Inflammatory macrophage treated with lipopolysaccharide for 4 hours (primary cell): Measurements from ENCODE around the gene PHOX2A.

Source experiments
- DNase-seq: peaks from one replicate; pipeline ENCODE4 v3.0.0-alpha.2; 2020

The PHOX2A gene

DNA sequence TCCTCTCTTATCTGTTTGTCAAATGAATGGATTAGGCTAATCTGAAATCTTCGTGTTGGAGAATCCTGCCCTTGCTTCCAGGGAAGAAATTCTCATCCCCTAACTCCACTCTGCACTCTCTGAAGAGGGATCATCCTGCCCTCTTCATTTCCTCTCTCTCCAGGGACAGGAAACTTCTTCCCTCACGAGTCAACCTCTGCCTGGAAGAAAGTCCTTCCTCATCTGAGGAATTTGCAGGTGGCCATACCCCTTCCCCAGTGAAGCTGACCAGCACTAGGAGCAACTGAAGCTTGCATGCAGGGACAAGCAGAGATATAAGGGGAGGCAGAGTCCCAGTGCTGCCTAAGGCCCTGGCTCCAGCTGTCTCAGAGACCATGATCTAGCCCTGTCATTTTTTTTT, 3.6 kb upstream of the PHOX2A start:
- no peak for DNase-seq

DNA sequence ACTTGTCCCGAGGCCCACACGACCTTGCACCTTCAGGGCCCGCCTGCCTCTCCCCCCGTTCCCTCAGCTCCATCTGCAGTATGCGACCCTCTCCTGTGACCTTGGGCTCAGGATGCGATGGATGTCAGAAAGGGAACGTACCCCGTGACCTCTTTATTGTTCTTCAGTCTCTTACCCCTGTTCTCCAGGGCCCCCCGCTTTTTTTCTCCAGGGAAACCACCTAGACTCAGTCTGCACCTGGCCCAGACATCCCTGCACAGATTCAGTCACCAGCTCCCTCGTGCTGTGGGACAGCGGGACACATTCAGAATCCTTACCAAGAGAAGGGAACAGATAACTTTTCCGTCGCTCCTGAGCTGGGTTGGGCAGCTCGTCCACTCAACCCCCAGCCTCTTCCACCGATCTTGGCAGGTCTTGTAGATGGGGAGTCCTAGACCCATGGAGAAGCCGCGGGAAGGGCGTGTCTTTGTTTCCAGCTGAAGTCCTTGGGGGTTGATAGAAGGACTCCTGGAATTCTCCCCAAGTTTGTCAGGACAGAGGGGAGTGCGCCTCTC, 1.4 kb upstream of the PHOX2A start:
- DNase-seq: no peak

DNA sequence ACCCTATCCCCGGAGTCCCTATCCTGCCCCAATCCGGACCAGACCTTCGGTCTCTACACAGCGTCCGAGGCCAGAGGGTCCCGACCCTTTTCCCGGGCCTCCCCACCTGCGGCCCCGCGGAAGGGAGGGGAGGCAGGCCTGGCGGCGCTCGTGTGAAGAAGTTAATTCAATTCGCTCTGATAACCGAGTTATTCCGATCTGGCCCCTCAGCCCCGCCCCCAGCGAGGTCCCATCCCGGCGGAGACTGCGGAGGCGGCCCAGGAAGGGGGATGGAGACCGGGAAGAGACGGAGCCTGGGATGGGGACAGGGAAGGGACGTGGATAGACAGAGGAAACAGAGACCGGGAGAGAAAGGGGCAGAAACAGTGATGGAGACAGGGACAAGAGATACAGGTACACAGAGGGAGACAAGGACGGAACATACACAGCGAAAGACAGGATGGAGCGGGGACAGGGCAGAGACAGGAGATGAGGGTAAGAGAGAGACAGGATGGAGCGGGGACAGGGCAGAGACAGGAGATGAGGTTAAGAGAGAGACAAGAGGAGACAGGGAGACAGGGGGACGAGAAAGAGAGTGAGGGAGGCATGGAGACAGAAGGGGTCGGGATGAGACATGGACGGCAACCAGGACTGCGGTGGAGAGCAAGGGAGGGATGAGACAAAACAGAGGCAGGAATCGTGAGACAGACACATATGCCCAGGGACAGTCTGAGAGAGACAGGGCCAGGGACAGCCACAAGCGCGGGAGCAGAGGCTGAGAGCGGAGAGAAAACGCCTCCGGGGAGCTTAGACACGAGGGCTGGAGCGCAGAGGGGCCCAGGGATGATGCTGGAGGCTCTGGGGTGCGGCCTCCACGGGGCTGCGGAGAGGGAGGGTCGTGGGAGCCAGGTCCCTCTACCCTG, 636 bp upstream of the PHOX2A start:
- DNase-seq: no peak

DNA sequence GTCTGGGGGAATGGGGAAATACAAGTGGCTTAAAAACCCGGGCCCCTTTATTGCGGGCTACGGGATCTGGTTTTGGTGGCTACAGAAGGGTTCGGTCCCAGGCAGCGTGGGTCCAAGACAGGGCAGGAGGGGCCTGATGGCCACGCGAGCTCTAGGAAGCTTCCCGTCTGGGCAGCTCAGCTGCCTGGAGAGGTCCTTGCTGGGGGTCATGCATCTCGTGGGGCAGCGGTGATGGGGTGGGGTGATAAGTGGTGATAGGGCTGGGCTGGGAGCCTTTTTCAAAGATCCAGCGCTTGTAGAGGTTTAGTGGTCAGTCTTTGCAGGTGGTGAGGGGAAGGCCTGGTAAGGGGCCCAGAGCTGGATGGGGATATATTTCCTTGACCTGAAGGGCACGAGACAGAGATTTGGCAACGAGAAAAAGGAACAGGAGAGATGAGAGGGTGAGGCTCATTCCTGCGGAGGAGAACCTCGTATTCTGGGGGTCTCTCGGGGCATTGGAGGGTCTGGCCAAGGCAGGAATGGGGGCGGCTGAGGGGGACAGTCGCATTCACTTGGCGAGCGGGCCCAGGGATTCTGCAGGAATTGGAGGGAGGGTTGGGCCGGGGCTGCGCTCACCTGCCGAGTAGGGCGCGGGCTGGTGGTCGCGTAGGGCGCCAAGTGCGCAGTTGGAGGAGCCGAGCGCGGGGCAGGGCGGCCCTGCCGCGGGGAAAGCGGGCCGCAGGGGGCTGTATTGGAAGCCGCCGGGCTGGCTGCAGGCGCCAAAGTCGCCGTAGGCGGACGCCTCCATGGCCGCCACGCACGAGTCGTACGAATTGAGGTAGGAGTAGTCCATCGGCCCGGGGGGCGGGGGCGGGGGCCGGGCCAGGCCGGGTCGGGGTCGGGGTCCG, 560 bp downstream of the PHOX2A start:
- DNase-seq: no peak

DNA sequence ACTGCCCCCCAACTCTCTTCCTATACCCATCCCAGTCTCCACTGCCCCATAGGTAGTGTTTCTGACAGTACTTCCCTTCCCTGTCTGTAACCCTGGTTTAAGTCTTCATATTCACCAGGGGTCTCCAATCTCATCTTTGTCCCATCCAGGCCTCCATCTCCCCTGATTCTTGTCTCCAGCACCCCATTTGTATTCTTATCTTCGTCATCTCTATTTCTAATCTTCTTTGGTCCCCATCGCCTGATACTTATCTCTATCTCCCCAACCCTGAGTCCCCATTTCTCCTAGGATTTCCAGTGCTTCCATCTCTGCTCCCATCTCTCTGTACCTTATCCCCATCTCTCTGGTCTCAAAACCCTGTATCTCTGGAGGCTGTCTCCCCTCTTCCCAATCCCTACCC, 1.8 kb downstream of the PHOX2A start:
- DNase-seq: no peak

DNA sequence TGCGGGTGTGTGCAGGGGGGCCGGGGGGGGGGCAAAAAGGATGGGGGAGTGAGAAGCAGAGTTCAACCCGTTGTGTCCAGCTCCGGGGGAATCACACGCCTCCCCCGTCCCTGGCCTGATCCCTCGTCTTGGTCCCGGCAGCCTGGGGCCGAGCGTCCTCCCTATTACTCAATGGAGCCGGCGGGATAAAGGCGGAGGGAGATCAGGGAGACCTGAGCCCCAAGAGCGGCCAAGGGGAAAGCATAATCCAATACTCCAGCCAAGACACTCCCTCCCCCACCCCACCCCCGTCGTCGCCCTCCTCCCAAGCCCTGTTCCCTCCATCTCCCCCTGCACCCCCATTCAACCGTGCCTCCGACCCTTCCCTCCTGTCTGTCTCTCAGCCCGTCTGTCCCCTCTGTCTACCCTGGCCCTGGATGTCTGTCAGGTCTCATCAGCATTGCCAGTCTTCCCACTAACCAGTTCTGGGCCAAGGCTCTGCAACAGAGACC, 2.6 kb downstream of the PHOX2A start:
- DNase-seq: no peak

DNA sequence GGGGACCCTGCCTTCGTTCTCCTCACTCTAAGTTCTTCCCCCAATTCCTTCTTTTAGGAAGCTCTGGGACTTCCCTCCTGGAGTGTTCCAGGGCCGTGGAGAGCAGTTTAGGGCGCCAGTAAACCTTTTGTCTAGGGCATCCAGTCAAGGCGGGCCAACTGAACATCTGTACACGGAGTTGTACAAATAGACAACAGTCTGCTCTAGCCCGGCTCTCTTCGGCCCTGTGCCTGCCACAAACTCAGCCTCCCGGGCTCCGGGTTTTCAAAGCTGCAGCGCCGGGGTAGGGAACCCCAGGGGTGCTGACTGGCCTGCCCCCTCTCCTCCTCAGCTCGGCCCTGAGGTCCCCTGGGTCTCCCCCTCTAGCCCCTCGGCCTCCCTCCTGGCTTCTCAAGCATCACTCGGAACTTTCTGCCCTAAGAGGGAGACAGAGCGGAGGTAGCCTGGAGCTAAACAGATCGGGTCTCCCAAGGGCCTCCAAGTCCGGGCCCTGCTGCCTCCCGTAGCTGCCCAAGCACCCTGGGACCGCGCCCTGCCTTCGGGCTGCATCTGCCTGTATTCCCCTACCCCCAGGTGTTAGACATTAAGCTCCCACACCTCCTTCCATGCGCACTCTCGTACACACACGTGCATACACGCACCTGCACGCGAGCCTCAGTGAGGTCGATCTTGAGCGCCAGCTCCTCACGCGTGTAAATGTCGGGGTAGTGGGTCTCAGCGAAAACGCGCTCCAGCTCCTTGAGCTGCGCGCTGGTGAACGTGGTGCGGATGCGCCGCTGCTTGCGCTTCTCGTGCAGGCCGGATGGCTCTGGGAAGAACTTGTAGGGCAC, 3.3 kb downstream of the PHOX2A start:
- DNase-seq: no peak

DNA sequence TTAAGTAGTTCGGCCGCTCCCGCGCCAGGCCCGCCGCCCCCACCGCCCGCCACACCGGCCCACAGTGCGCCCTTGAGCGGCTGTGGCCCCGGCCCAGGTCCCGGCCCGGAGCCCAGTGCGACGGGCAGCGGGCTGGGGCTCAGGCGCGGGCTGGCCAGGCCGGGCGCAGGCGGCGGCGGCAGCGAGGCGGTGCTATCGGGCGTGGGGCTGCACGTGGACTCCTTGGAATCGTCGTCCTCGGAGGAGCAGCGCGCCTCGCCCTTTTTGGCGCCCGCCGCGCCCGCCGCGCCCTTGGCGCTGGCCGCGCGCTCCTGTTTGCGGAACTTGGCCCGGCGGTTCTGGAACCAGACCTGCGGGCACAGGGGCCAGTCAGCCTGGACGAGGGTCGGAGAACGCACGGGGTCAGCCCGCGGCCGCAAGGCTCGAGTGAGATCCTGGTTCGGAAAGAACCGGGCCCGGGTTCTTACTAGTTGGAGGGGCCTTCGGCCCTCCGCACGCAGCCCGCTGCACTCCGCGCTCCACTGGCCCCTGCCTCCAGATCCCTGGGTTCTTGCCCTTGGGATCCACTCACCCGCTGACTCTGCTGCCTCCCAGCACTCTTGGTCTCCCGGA, 4.0 kb downstream of the PHOX2A start:
- peak; percentile 42 for DNase-seq

DNA sequence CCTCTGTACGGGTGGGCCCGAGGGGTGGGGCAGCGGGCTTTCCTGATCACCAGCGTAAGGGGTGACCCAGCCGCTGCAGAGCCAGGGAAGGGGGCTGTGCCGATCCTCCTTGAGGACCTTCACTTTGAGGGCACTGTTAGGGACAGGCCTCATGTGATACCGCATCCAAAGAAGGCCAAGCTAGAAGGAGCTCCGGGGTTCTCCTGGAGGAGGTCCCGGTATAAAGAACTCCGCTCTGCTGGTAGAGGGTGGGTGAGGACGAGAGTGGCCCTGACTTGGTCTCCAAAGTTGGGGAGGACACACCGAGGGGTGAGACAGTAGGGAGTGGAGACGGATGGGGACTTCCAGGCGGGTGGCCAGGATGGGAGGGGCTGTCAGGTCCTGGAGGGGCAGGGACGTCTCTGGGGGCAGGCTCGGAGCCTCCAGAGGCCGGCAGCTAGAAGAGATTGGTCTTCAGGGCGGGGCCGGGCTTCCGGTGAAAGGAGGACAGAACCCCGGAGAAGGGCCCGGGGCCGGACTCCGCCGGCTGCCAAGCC, 4.6 kb downstream of the PHOX2A start:
- DNase-seq: peak; percentile 26

DNA sequence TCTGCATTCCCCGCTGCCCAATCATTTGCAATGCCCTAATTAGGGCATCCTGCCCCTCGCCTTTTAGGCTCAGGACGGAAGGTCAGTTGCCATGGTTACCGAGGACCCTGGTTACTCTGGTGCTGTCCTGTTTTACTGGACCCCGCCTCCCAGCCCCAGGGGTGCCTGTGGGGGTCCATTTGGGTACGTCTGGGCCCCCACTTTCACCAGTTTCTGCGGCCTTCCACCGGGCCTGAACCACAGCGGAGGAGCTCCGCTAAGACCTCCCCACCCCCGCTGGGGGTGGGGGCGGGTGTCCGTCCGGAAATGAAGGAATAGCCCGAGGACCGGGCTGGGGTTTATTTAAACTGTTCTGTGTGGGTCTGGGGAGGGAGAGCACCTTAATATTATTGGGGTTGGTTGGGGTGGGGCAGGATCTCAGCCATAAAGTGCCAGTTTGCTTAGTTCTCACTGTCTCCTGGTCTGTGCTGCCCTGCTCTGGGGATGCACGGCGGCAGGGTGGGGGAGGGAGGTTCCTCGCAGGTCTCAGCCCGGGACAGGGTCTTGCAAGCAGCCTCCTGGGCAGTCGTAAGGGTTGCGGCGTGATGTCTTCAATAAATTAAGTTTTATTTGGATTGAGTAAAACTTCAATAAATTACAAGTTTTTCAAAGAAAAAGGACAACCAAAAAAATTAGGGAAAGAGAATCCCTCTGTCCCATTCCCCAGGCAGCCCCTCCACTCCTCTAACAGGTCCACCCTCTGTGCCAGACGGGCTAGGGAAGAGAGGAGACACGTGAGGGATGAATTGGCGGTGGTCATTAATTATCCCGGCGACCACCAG, 5.3 kb downstream of the PHOX2A start:
- no peak for DNase-seq

DNA sequence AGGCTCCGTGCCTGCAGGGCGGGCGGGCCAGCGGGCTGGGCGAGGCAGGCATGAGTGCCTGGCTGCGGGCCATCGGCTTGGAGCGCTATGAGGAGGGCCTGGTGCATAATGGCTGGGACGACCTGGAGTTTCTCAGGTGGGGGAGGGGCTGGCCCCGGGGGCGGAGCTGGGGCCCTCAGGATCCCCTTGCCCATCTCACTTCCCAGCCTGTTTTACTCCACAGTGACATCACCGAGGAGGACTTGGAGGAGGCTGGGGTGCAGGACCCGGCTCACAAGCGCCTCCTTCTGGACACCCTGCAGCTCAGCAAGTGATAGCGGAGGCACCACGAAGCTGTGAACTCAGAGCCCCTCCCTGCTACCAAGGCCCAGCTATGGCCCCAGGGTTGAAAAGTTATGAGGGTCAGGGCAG, 5.9 kb downstream of the PHOX2A start:
- DNase-seq: peak; percentile 61

DNA sequence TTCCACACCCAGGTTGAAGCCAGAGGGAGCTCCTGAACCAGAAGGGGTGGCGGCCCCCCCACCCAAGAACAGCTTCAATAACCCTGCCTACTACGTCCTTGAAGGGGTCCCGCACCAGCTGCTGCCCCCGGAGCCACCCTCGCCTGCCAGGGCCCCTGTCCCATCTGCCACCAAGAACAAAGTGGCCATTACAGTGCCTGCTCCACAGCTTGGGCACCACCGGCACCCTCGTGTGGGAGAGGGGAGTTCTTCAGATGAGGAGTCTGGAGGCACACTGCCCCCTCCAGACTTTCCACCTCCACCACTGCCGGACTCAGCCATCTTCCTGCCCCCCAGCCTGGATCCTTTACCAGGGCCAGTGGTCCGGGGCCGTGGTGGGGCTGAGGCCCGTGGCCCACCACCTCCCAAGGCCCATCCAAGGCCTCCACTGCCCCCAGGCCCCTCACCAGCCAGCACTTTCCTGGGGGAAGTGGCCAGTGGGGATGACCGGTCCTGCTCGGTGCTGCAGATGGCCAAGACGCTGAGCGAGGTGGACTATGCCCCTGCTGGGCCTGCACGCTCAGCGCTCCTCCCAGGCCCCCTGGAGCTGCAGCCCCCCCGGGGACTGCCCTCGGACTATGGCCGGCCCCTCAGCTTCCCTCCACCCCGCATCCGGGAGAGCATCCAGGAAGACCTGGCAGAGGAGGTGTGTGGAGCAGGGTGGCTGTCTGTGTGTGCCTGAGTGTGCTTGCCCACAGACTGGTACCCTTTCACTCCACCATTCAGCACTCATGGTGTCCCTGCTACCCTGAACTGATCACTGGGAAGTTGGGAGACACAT, 6.7 kb downstream of the PHOX2A start:
- no peak for DNase-seq

DNA sequence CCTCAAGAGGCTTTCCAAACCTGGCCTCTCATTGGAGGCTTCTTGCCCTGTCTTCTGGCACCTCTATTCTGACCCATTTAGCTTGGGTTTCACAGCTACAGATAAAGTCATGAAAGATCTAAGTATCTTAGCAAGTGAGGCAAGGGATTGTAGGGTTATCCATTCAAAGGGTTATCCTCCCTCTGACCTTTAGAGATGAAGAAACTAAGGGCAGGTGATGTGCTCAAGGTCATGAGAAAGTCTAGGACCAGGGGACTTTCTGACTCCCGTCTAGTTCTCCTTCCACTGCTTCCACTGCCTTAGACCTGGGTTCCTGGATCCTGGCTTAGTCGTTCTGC, 7.2 kb downstream of the PHOX2A start:
- no peak for DNase-seq

DNA sequence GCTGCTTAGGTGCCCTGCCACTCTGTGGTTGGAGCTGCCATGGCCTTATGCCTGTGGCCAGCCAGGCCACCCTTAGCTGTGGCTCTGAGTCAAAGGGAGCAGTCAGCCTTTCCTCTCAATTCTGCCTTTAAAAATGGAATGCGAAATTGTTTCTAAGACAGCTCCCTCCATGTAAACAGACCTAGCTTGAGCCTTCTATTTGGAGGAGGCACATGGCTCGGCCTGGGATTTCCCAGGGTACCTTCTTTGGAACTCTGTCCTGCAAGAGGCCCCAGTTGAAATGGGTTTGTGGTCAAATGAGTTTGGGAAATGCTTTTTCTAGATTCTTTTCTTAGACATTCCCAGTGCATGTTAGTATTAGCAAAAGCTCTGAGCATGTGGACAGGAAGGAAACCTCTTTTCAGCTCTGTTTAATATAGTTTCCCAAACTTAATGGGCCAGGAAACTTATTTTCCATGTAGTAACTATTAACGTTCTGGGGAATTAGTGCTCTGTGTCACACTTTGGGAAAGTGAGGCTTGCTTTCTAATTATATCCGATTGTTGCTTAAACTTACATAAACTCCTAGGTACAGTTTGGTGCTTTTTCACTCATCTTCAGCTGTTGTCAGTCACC, 7.8 kb downstream of the PHOX2A start:
- no peak for DNase-seq

DNA sequence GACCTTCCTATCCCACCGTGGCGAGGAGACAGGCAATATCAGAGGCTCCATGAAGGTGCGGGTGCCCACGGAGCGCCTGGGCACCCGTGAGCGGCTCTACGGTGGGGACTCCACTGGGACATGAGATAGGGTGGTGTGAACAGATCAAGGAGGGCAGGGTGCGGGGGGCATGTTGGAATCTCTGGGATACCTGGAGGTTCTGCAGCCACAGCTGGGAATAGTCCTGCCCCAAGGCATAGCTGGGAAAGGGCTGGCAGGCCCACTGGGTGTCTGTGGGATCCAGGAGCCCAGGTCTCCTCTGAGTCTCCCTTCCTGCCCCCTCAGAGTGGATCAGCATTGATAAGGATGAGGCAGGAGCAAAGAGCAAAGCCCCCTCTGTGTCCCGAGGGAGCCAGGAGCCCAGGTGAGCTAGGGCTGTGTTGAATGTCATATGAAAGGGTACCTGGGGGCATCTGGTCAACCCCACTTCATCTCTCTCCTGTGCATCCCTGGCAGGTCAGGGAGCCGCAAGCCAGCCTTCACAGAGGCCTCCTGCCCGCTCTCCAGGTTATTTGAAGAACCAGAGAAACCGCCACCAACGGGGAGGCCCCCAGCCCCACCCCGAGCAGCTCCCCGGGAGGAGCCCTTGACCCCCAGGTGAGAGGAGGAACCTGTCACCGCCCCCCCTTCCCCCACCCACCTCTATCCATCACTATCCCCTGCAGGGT, 8.5 kb downstream of the PHOX2A start:
- no peak for DNase-seq

DNA sequence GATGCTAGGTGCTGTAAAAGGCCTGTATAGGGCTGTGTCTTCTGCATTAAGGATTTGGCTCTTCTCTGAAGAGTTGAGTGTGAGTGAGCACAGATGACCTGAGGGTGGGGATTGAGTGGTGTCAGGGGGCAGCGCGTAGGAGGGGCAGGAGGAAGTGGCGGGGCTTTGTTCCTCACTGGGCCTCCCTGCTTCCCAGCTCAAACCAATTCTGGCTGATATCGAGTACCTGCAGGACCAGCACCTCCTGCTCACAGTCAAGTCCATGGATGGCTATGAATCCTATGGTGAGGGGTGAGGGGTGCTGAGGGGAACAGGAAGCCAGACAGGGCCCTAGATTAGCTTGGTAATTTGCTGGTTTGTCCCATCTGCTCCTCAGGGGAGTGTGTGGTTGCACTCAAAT, 9.1 kb downstream of the PHOX2A start:
- DNase-seq: no peak

DNA sequence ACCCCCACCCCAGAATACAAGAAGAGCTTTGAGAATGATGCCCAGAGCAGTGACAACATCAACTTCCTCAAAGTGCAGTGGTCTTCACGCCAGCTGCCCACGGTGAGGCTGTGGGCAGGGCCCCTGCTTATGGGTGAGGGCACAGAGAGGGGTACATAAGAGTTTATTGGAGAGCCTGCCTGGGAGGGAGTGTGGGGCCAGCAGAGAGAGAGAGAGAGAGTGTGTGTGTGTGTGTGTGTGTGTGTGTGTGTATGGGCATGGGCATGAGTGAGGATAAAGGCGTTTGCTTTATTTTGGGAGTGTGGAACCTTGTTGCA, 9.5 kb downstream of the PHOX2A start:
- no peak for DNase-seq

DNA sequence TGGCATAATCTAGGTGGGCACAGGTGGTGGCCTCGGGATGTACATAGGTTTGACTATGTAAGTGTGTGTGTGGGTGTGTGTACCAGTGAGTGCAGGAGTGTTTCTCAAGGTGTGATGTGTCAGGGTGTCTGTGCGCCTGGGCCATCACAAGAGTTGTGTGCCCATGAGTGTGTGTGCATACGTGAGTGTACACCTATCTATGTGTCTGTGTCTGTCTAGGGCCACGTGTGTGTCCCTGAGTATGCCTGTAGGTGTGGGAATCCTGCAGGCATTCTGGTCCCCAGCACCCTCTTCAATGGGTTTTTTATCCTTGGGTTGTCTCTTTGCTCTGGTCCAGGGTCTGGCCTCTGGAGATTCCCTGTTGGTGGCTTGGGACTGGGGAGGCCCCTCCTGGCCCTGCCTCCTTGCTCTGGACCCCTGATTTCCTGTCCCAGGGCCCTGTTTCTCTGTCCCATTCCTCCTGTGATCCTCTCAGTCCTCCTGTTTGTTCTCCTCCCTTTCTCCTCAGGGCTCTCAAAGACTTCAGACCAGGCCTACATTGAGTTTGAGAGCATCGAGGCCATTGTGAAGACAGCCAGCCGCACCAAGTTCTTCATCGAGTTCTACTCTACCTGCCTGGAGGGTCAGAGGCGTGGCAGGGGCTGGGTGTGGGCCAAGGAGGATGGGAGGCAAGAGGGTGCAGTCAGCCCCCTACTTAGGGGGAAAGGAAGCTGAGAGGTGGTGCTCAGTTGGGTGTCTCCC, 10.0 kb downstream of the PHOX2A start:
- DNase-seq: no peak
